ENCODE results near the gene CD72. TPM values are rescaled to one million over a fixed set of nuclear protein-coding genes. Genes with fewer than 3 reads are reported as not detected.
A peak's percentile ranks its signal among the peaks of the same experiment; 100 is the strongest.

CD72 gene
- total RNA-seq, 1 donor from 2014 or later, result 1.8 TPM

GRCh38 chr9:35561468-35562261 is 56.5 kb downstream of the CD72 start:
- H3K4me3 ChIP-seq (ENCODE audit: insufficient read depth, low read depth, low read length), result no peak overlapping the region
- H3K4me2 ChIP-seq (ENCODE audit: low read length), result no peak overlapping the region
- H3K4me3 Mint-ChIP-seq (ENCODE audit: unreplicated experiment), result no peak overlapping the region
- no peaks in the 10 kb centered on the region for H3K27me3 ChIP-seq (ENCODE audit: insufficient read depth, low read length)
- no peak overlapping the region for H3K27ac ChIP-seq (ENCODE audit: low read depth, low read length)
- H3K9me3 ChIP-seq (ENCODE audit: insufficient read depth, low read depth, low read length), result no peaks in the 10 kb centered on the region
- no peak overlapping the region for H3K9ac ChIP-seq (ENCODE audit: low read length)
- H3K4me1 Mint-ChIP-seq (ENCODE audit: low read depth, unreplicated experiment), result peaks cover 10% of the 10 kb centered on the region
- no peak overlapping the region for H3K27ac Mint-ChIP-seq (ENCODE audit: unreplicated experiment)
- peaks cover 26% of the 10 kb centered on the region for H3K36me3 Mint-ChIP-seq (ENCODE audit: low read depth, unreplicated experiment)
- peaks cover 4% of the 10 kb centered on the region for H3K4me1 ChIP-seq (ENCODE audit: insufficient read depth, low read length)
- H4K20me1 ChIP-seq (ENCODE audit: insufficient read depth, low read length), result peaks cover 12% of the 10 kb centered on the region
- H3K9me3 Mint-ChIP-seq (ENCODE audit: unreplicated experiment), result peaks cover under 1% of the 10 kb centered on the region
- H2AFZ ChIP-seq (ENCODE audit: low read depth, low read length), result no peak overlapping the region
- H3K79me2 ChIP-seq (ENCODE audit: insufficient read depth, low read length), result no peaks in the 10 kb centered on the region
- peaks cover 24% of the 10 kb centered on the region for H3K36me3 ChIP-seq (ENCODE audit: insufficient read depth, low read length)
- no peaks in the 10 kb centered on the region for H3K27me3 Mint-ChIP-seq (ENCODE audit: low read depth, unreplicated experiment)
- TF ChIP-seq EZH2 (IDR thresholded peaks at IDR 0.05; ENCODE audit: insufficient read depth, low read length), result no peak
- TF ChIP-seq CTCF (IDR thresholded peaks at IDR 0.05; ENCODE audit: insufficient read depth, low read depth, low read length), result no peak
- FAIRE-seq (no peak), DNase-seq (ENCODE audit: low read depth) (no peak)

GRCh38 chr9:35560625-35561337 is 57.4 kb downstream of the CD72 start:
- no peak overlapping the region for H3K9ac ChIP-seq (ENCODE audit: low read length)
- peaks cover 12% of the 10 kb centered on the region for H4K20me1 ChIP-seq (ENCODE audit: insufficient read depth, low read length)
- H3K4me3 ChIP-seq (ENCODE audit: insufficient read depth, low read depth, low read length), result no peak overlapping the region
- peaks cover 31% of the 10 kb centered on the region for H3K36me3 ChIP-seq (ENCODE audit: insufficient read depth, low read length)
- H3K9me3 ChIP-seq (ENCODE audit: insufficient read depth, low read depth, low read length), result no peaks in the 10 kb centered on the region
- no peak overlapping the region for H2AFZ ChIP-seq (ENCODE audit: low read depth, low read length)
- peaks cover 4% of the 10 kb centered on the region for H3K4me1 ChIP-seq (ENCODE audit: insufficient read depth, low read length)
- Mint-ChIP-seq H3K27me3 (ENCODE audit: low read depth, unreplicated experiment) (no peaks in the 10 kb centered on the region), H3K27ac (ENCODE audit: unreplicated experiment) (no peak overlapping the region), H3K36me3 (ENCODE audit: low read depth, unreplicated experiment) (peaks cover 29% of the 10 kb centered on the region), H3K9me3 (ENCODE audit: unreplicated experiment) (no peaks in the 10 kb centered on the region), H3K4me1 (ENCODE audit: low read depth, unreplicated experiment) (peaks cover 4% of the 10 kb centered on the region), H3K4me3 (ENCODE audit: unreplicated experiment) (no peak overlapping the region)
- TF ChIP-seq CTCF (IDR thresholded peaks at IDR 0.05; ENCODE audit: insufficient read depth, low read depth, low read length), result no peak
- no peak for TF ChIP-seq EZH2 (IDR thresholded peaks at IDR 0.05; ENCODE audit: insufficient read depth, low read length)
- H3K79me2 ChIP-seq (ENCODE audit: insufficient read depth, low read length), result peaks cover 5% of the 10 kb centered on the region
- DNase-seq (ENCODE audit: low read depth) (no peak), FAIRE-seq (no peak)
- H3K27me3 ChIP-seq (ENCODE audit: insufficient read depth, low read length), result no peaks in the 10 kb centered on the region
- no peak overlapping the region for H3K4me2 ChIP-seq (ENCODE audit: low read length)
- H3K27ac ChIP-seq (ENCODE audit: low read depth, low read length), result no peak overlapping the region

Small RNA genes within 50 kb of the gene (microRNA-seq; reads per million reads assigned to microRNA genes)
- gene MIR4667, result 3.6 reads per million, percentile 11 among the genes with 10 or more reads in this experiment

Other genes starting within 250 kb of the CD72 start
- gene RUSC2, start 128.3 kb downstream of the CD72 start, total RNA-seq, result 63.8 and 67.4 TPM in 2 replicates
- 30.9 and 33.7 TPM in 2 replicates for gene TESK1, start 13.2 kb downstream of the CD72 start, total RNA-seq
- not detected in 2 replicates for gene SIT1, start 32.5 kb upstream of the CD72 start, total RNA-seq
- 13,402 and 14,410 TPM in 2 replicates for gene RMRP, start 39.6 kb upstream of the CD72 start, total RNA-seq
- 15.5 and 18.8 TPM in 2 replicates for gene CCDC107, start 39.9 kb upstream of the CD72 start, total RNA-seq
- 0.53 and 1.0 TPM in 2 replicates for gene ARHGEF39, start 46.8 kb upstream of the CD72 start, total RNA-seq
- gene CA9, start 55.5 kb upstream of the CD72 start, total RNA-seq, result not detected in 2 replicates
- 1,947 and 2,001 TPM in 2 replicates for gene TPM2, start 71.5 kb upstream of the CD72 start, total RNA-seq
- 518 and 525 TPM in 2 replicates for gene TLN1, start 113.8 kb upstream of the CD72 start, total RNA-seq
- gene CREB3, start 114.3 kb upstream of the CD72 start, total RNA-seq, result 80.3 and 84.1 TPM in 2 replicates
- gene GBA2, start 130.8 kb upstream of the CD72 start, total RNA-seq, result 38.3 and 42.5 TPM in 2 replicates
- gene RGP1, start 130.9 kb upstream of the CD72 start, total RNA-seq, result 27.2 and 30.0 TPM in 2 replicates
- not detected in 2 replicates for gene MSMP, start 135.9 kb upstream of the CD72 start, total RNA-seq
- gene NPR2, start 173.2 kb upstream of the CD72 start, total RNA-seq, result 24.6 and 26.1 TPM in 2 replicates
- gene SPAG8, start 193.8 kb upstream of the CD72 start, total RNA-seq, result 0.46 and 0.52 TPM in 2 replicates
- 22.8 and 23.7 TPM in 2 replicates for gene HINT2, start 196.6 kb upstream of the CD72 start, total RNA-seq
- not detected in 2 replicates for gene FAM221B, start 210.3 kb upstream of the CD72 start, total RNA-seq
- 8.6 and 8.9 TPM in 2 replicates for gene TMEM8B, start 210.8 kb upstream of the CD72 start, total RNA-seq

Measured in astrocyte (in vitro differentiated cells and primary cell).